Stimulated activated naive CD8-positive, alpha-beta T cell treated with anti-CD3 and anti-CD28 coated beads, Interleukin-15, amount 100 ng/mL, for 72 hours (primary cell): ENCODE results near the gene MPZ.

ENCODE experiments used
- ATAC-seq: fragments of 150-1000 bp; cut with Tn5 transposase; 2 replicates; pipeline ENCODE4 v1.10.0; 2021; ENCODE audit warnings: mild to moderate bottlenecking, moderate library complexity
- DNase-seq, 2 donors: peaks; one replicate each; pipeline ENCODE4 v3.0.0; 2021 to 2022
- H3K27ac Mint-ChIP-seq, 2 donors: one replicate each; pipeline ENCODE4 v1.8.0; 2022; ENCODE audit warnings: mild to moderate bottlenecking in 2 of 2, mixed read lengths in 2 of 2, moderate library complexity in 2 of 2
- H3K27me3 Mint-ChIP-seq: one replicate; pipeline ENCODE4 v1.8.0; 2022; ENCODE audit warnings: mixed read lengths
- H3K4me1 Mint-ChIP-seq: one replicate; pipeline ENCODE4 v1.8.0; 2022; ENCODE audit warnings: mild to moderate bottlenecking, mixed read lengths
- H3K4me3 Mint-ChIP-seq, 2 donors: one replicate each; pipeline ENCODE4 v1.8.0; 2022; ENCODE audit warnings: mild to moderate bottlenecking in 2 of 2, mixed read lengths in 2 of 2, moderate library complexity in 1 of 2
- H3K9me3 Mint-ChIP-seq, 2 donors: one replicate each; pipeline ENCODE4 v1.8.0; 2022; ENCODE audit warnings: mixed read lengths in 2 of 2

MPZ gene

GRCh38 chr1:161307892-161308638, 1.7 kb downstream of the MPZ start:
- Mint-ChIP-seq H3K4me1 (peaks cover 34% of the 10 kb centered on the region), H3K27me3 (no peaks in the 10 kb centered on the region), H3K4me3 (no peak overlapping the region), H3K27ac (no peak overlapping the region), H3K9me3 (no peaks in the 10 kb centered on the region)
- ATAC-seq (no peak), DNase-seq (no peak)

- DNase-seq = no peak
- ATAC-seq = no peak
- H3K27ac Mint-ChIP-seq = peak overlapping the region in 1 of 2 donors; percentile 45
- no peaks in the 10 kb centered on the region for H3K9me3 Mint-ChIP-seq
- peaks cover 36% of the 10 kb centered on the region for H3K4me1 Mint-ChIP-seq
- H3K27me3 Mint-ChIP-seq = no peaks in the 10 kb centered on the region
- peak overlapping the region in 1 of 2 donors; percentile 8 for H3K4me3 Mint-ChIP-seq
Measured at GRCh38 chr1:161307230-161307768, 2.5 kb downstream of the MPZ start.

- H3K27ac Mint-ChIP-seq = peak overlapping the region; percentile 93 to 98
- H3K9me3 Mint-ChIP-seq = no peaks in the 10 kb centered on the region
- H3K4me1 Mint-ChIP-seq = peaks cover 36% of the 10 kb centered on the region
Measured at GRCh38 chr1:161305867-161306519, 3.8 kb downstream of the MPZ start.

GRCh38 chr1:161304927-161305866, 4.6 kb downstream of the MPZ start:
- Mint-ChIP-seq H3K27me3 (no peaks in the 10 kb centered on the region), H3K4me1 (peaks cover 36% of the 10 kb centered on the region), H3K27ac (peak overlapping the region; percentile 93 to 98), H3K4me3 (peak overlapping the region; percentile 94 to 99), H3K9me3 (no peaks in the 10 kb centered on the region)
- no peak for ATAC-seq
- DNase-seq = no peak

More at GRCh38 chr1:161305867-161306519, 3.8 kb downstream of the MPZ start:
- DNase-seq (peak; percentile 85 to 92), ATAC-seq (peak; percentile 96)
- no peaks in the 10 kb centered on the region for H3K27me3 Mint-ChIP-seq
- peak overlapping the region; percentile 94 to 99 for H3K4me3 Mint-ChIP-seq

DNA sequence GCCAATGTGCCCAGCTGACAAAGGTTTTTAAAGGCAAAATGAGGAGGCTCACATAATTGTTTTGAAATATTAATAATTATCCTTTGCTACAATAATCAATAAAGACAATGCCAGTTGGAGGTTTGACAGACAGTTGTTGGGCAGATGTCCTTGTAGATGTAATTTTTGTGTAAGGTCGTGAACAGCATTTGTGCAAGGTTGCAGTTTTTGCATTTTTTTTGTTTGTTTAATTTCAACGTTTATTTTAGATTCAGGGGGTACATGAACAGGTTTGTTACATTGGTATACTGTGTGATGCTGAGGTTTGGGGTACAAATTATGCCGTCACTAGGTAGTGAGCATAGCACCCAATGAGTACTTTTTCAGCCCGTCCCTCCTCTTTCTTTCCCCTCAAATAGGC, 9.3 kb downstream of the MPZ start:
- no peak for ATAC-seq
- no peak overlapping the region for H3K4me3 Mint-ChIP-seq
- no peaks in the 10 kb centered on the region for H3K27me3 Mint-ChIP-seq
- no peaks in the 10 kb centered on the region for H3K9me3 Mint-ChIP-seq
- H3K4me1 Mint-ChIP-seq = peaks cover 25% of the 10 kb centered on the region
- H3K27ac Mint-ChIP-seq = no peak overlapping the region
- no peak for DNase-seq

DNA sequence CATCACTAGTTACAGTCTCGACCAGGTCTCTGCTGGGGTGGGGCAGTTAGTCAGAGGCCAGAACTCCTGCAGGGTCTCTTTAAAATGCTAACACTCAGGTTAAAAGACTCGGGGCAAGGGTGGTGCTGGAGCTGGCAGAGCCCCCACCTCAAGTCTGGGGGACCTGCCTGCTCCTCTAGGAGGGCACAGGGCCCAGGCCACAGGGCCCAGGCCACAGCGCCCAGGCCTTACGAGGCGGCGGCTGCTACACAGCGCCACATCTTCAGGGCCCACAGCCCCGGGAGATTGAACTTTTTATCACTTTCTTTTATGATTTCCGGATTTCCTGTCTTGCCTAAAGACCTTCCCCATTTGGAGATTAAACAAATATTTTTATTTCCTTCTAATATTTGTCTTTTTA, 10.4 kb downstream of the MPZ start:
- ATAC-seq (no peak), DNase-seq (no peak)
- H3K27me3 Mint-ChIP-seq = no peaks in the 10 kb centered on the region
- no peaks in the 10 kb centered on the region for H3K9me3 Mint-ChIP-seq
- H3K27ac Mint-ChIP-seq = peak overlapping the region in 1 of 2 donors; percentile 59
- H3K4me1 Mint-ChIP-seq = peaks cover 17% of the 10 kb centered on the region
- H3K4me3 Mint-ChIP-seq = no peak overlapping the region

GRCh38 chr1:161298116-161298515, 11.7 kb downstream of the MPZ start:
- Mint-ChIP-seq H3K4me3 (no peak overlapping the region), H3K27me3 (no peaks in the 10 kb centered on the region), H3K27ac (no peak overlapping the region), H3K4me1 (peaks cover 10% of the 10 kb centered on the region), H3K9me3 (no peaks in the 10 kb centered on the region)
- no peak for DNase-seq
- no peak for ATAC-seq

GRCh38 chr1:161297415-161297814, 12.4 kb downstream of the MPZ start:
- no peak overlapping the region for H3K27ac Mint-ChIP-seq

GRCh38 chr1:161290779-161291178, 19.0 kb downstream of the MPZ start:
- Mint-ChIP-seq H3K27me3 (no peaks in the 10 kb centered on the region), H3K4me3 (no peak overlapping the region), H3K27ac (no peak overlapping the region), H3K4me1 (peaks cover 6% of the 10 kb centered on the region), H3K9me3 (no peaks in the 10 kb centered on the region)
- ATAC-seq (no peak), DNase-seq (no peak)

More at GRCh38 chr1:161297415-161297814, 12.4 kb downstream of the MPZ start:
- no peaks in the 10 kb centered on the region for H3K27me3 Mint-ChIP-seq
- no peak for DNase-seq
- H3K4me1 Mint-ChIP-seq = peaks cover 7% of the 10 kb centered on the region
- ATAC-seq = no peak
- no peaks in the 10 kb centered on the region for H3K9me3 Mint-ChIP-seq
- no peak overlapping the region for H3K4me3 Mint-ChIP-seq

GRCh38 chr1:161287482-161288054, 22.2 kb downstream of the MPZ start:
- Mint-ChIP-seq H3K4me1 (peaks cover 6% of the 10 kb centered on the region), H3K27me3 (no peaks in the 10 kb centered on the region), H3K27ac (peak overlapping the region in 1 of 2 donors; percentile 41), H3K9me3 (no peaks in the 10 kb centered on the region), H3K4me3 (no peak overlapping the region)
- DNase-seq = no peak
- ATAC-seq = no peak

DNA sequence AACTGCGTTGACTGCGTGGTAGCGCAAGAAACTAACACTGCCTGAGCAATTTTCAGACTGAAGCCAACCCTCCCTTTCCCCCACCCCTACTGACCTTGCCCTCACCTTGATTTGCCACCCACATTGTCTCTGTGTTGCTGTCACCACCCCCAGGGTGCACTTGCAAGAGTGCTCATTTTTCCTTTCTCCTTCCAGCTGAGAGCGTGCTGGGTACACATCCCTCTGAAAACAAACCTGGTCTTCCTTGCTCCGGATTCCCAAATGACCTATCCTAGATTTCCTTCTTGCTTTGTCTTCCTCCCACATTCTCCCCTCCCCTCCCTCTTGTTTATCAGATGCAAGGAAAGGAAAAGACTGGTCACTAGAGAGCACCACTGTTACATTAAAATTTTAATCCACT, 24.2 kb downstream of the MPZ start:
- Mint-ChIP-seq H3K4me3 (no peak overlapping the region), H3K27ac (no peak overlapping the region), H3K4me1 (no peaks in the 10 kb centered on the region), H3K9me3 (no peaks in the 10 kb centered on the region), H3K27me3 (no peaks in the 10 kb centered on the region)
- ATAC-seq (no peak), DNase-seq (no peak)

- Mint-ChIP-seq H3K4me1 (no peaks in the 10 kb centered on the region), H3K9me3 (no peaks in the 10 kb centered on the region), H3K27me3 (no peaks in the 10 kb centered on the region), H3K27ac (no peak overlapping the region), H3K4me3 (no peak overlapping the region)
- DNase-seq = no peak
- no peak for ATAC-seq
Measured at GRCh38 chr1:161285113-161285512, 24.7 kb downstream of the MPZ start.

DNA sequence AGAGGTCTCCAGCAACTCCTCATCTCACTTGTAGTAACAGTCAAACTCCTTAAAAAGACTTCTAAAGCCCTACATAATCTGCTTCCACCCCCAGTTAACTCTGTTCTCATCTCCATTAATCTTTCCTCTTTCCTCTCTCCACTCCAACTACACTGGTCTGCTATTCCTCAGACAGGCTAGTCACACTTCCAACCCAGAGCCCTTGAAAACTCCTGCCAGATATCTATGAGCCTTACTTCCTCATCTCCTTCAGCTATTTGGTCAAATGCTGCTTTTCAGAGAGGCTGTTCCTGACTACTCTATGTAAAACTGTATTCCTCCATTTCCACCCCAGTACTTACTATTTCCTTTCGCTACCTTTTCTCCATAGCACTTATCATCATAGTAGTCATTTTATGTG, 26.8 kb downstream of the MPZ start:
- DNase-seq = no peak
- H3K4me1 Mint-ChIP-seq = no peaks in the 10 kb centered on the region
- H3K27ac Mint-ChIP-seq = no peak overlapping the region
- no peak overlapping the region for H3K4me3 Mint-ChIP-seq
- no peaks in the 10 kb centered on the region for H3K9me3 Mint-ChIP-seq
- no peak for ATAC-seq
- H3K27me3 Mint-ChIP-seq = no peaks in the 10 kb centered on the region

GRCh38 chr1:161274874-161275273, 34.9 kb downstream of the MPZ start:
- Mint-ChIP-seq H3K9me3 (no peaks in the 10 kb centered on the region), H3K4me3 (no peak overlapping the region), H3K27ac (no peak overlapping the region), H3K4me1 (no peaks in the 10 kb centered on the region), H3K27me3 (peaks cover 6% of the 10 kb centered on the region)
- no peak for ATAC-seq
- no peak for DNase-seq

DNA sequence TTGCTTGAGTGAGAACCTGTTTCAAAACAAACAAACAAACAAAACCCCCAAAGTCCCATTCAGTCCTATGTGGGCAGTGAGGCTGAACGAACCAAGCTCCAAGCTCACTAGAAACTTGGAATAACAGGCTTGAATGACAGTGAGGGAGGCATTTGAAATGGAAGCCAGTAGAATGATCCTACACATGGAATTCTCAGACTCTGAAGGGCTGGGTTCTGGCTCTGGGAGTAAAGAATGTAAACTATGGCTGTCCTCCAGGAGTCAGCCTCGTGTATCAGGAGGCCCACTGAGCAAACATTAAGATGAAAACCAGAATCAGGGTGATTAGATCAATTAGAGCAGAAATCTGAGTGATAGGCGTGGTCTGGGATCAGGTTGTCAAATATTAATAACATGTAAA, 36.4 kb downstream of the MPZ start:
- DNase-seq (no peak), ATAC-seq (no peak)
- Mint-ChIP-seq H3K9me3 (no peaks in the 10 kb centered on the region), H3K27ac (no peak overlapping the region), H3K4me3 (no peak overlapping the region), H3K4me1 (no peaks in the 10 kb centered on the region), H3K27me3 (peaks cover 6% of the 10 kb centered on the region)
